ENCODE results near the gene ST6GAL1. TPM values are rescaled to one million over a fixed set of nuclear protein-coding genes. Genes with fewer than 3 reads are reported as not detected.

ST6GAL1 gene
- total and polyA plus RNA-seq, 2 of the 4 experiments (the other 2 are of a cell fraction) = 1.4 to 2.9 TPM

- Histone ChIP-seq H3K9me1 (ENCODE audit: insufficient read depth, low read length) (no peaks in the 10 kb centered on the region), H3K27me3 (ENCODE audit: control insufficient read depth, insufficient read depth, low read length) (no peaks in the 10 kb centered on the region; the same call in 1 of the 2 replicates), H3K14ac (replicated peaks; ENCODE audit: low read depth, low read length) (no peak overlapping the region), H4K5ac (ENCODE audit: low read depth, low read length) (no peak overlapping the region), H4K91ac (ENCODE audit: insufficient read depth, low read depth, low read length) (no peak overlapping the region), H3K23ac (ENCODE audit: low read depth, low read length) (no peak overlapping the region), H3K27ac (ENCODE audit: insufficient read depth, low read length) (no peak overlapping the region), H3K4ac (ENCODE audit: low read depth, low read length) (no peak overlapping the region), H2BK5ac (ENCODE audit: low read depth, low read length, poor library complexity, severe bottlenecking) (no peak overlapping the region), H2BK20ac (ENCODE audit: low read depth, low read length) (no peak overlapping the region), H3K4me1 (ENCODE audit: control insufficient read depth, insufficient read depth, low read length) (no peaks in the 10 kb centered on the region; the same call in 1 of the 2 replicates), H3K36me3 (ENCODE audit: control insufficient read depth, insufficient read depth, low read length) (no peaks in the 10 kb centered on the region), H2AFZ (replicated peaks; ENCODE audit: low read length, poor library complexity) (no peak overlapping the region), H2AK5ac (ENCODE audit: low read depth, low read length) (no peak overlapping the region), H3K18ac (ENCODE audit: low read depth, low read length) (no peak overlapping the region), H3K79me1 (ENCODE audit: low read depth in 1 of 2, low read length in 2 of 2) (no peaks in the 10 kb centered on the region), H2BK120ac (ENCODE audit: low read depth, low read length) (no peak overlapping the region), H3K4me2 (ENCODE audit: low read depth, low read length) (no peak overlapping the region), H3K56ac (ENCODE audit: extremely low read depth, insufficient read depth, low read length) (no peak overlapping the region), H2AK9ac (replicated peaks; ENCODE audit: low read depth, low read length, poor library complexity) (no peak overlapping the region), H2BK15ac (ENCODE audit: low read depth, low read length) (no peak overlapping the region), H3K9me3 (ENCODE audit: control insufficient read depth, insufficient read depth, low read length) (no peaks in the 10 kb centered on the region), H4K20me1 (ENCODE audit: insufficient read depth, low read length) (no peaks in the 10 kb centered on the region), H3K4me3 (ENCODE audit: insufficient read depth, low read depth, low read length) (no peak overlapping the region), H4K8ac (ENCODE audit: low read depth in 2 of 2, low read length in 2 of 2) (no peak overlapping the region), H3K9ac (ENCODE audit: low read depth, low read length) (no peak overlapping the region)
- ATAC-seq (ENCODE audit: low read depth) (no peak), DNase-seq (no peak)
- intact Hi-C loops (cut with micrococcal nuclease) = no loop called here
- ChIA-PET CTCF (no interaction called here), POLR2A (ENCODE audit: unreplicated experiment) (no interaction called here)
- WGBS, 2 experiments (ENCODE audit: extremely low coverage in 2 of 2, insufficient read length in 1 of 2) = 100% methylated on average over 2 of the region's 6 CpGs; no CpG with 5 or more reads in 1 of the 2 experiments
- TF ChIP-seq RFX5 (IDR thresholded peaks at IDR 0.05; ENCODE audit: low read depth, low read length) (no peak), RAD21 (IDR thresholded peaks at IDR 0.05; ENCODE audit: low read length) (no peak), BHLHE40 (IDR thresholded peaks at IDR 0.05; ENCODE audit: low read depth, low read length) (no peak), CTCF (conservative IDR thresholded peaks at IDR 0.05; ENCODE audit: low read depth, low read length) (no peak), POLR2A (IDR thresholded peaks at IDR 0.05; ENCODE audit: low read depth, low read length) (no peak), MXI1 (IDR thresholded peaks at IDR 0.05; ENCODE audit: borderline replicate concordance, low read depth, low read length) (no peak), SMC3 (IDR thresholded peaks at IDR 0.05; ENCODE audit: low read depth, low read length) (no peak), CEBPB (IDR thresholded peaks at IDR 0.05; ENCODE audit: low read depth, low read length) (no peak)
- BruUV-seq (replicated peaks) = no TSS peak
- in situ Hi-C loops (cut with MboI; ENCODE audit: low sequenced_read_pairs) = no loop called here
- dilution Hi-C loops (cut with HindIII; ENCODE audit: low sequenced_read_pairs, unreplicated experiment) = no loop called here
Observed at GRCh38 chr3:186975726-186976125, 45.4 kb downstream of the ST6GAL1 start.
